Inflammatory macrophage treated with lipopolysaccharide for 1 hour (primary cell): ENCODE results near the gene PIP4K2A.
"Not testable (repeated sequence)": the region's sequence is repeated elsewhere in the genome, so short reads cannot be mapped to it uniquely, and the experiment has no call there.

ENCODE experiments used
- DNase-seq, 2 donors: peaks; one replicate each; pipeline ENCODE4 v3.0.0-alpha.2; 2020 to 2022

Gene PIP4K2A

GRCh38 chr10:22545643-22546042, 168.7 kb downstream of the PIP4K2A start:
- no peak for DNase-seq

- DNase-seq = no peak
These were observed 169.9 kb downstream of the PIP4K2A start for GRCh38 chr10:22544325-22545068.

DNA sequence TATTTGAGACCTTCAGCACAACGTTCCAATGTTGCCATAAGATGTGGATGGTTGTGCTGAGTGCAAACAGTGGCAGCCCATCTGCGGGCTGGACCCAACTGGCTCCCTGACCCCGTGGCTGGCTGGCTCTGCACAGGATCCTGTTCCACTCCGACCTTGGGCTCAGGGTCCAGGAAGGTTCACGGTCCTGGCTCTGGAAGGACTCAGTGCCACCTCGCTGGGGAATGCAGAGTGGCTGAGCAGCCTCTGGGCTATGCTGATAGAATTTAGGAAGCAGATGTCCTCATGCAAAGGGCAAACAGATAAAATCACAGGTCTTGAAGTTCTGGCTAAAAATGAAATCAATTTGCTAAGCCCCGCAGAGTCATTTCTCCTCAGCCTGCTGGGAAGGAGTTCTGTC, 171.6 kb downstream of the PIP4K2A start:
- DNase-seq = no peak

DNA sequence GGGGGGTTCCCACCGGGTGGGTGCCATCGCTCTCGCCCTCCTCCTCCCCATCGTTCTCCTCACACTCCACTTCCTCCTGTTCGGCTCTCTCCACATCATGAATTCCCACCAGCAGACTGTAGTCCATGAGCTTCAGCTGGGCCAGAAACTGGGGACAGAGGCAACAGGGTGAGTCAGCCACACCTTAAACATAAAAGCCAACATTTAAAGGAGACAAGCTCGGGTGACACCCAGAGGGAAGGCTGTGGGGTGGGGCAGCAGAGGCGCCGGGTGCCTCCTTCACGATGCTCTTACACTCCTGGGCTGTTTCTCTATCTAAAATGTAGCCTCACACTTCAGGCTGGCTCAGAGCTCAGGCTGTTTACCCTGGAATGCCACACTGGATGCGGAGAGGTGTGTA, 172.5 kb downstream of the PIP4K2A start:
- no peak for DNase-seq

DNA sequence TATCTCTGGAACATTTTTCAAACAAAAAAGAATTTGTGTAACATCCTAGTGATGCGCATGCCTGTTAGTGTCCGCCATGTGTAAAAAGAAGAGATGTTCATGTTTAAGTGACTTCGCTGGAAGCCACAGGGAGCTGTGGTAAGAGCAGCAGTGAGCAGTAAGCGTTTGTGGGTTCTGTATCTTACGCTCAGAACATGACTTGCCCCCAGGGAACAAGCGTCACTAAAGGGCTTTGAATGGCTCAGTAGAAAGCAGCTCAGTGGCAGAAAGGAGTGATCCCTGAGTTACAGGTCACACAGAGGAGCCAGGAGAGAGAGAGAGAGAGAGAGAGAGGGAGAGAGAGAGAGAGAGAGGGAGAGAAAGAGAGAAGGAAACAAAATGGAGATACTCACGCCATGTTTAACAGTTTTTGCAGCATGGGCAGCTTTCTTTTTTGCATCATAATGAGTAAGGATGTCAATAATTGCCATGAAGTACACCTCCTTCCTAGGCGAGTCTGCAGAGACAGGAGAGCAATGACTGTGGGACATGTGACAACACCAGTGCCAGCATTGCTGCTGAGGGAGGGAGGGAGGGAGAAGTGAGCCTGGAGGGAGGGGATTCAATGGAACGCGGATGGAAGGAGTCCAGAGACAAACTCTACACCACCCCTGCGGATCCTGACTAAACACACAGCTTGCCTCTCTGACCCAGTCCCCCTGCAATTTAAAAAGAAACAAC, 174.6 kb downstream of the PIP4K2A start:
- no peak for DNase-seq

DNA sequence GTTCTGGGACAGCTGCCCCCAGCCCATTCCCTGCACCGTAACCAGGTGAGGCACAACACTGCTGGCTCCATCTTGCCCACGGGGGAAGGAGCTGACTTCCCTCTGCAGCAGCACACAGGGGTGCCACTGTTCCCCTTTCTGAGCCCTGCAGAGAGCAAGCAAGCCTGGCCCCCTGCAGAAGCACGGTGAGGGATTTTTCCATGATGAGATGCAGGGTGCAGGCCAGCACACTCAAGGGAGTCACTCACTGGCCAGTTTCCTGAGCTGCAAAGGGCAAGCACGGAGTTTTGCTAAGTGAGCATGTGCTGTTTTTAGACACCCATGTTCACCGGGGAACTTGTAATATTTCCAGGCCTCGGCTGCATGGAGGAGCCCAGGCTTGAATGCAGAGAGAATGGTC, 176.6 kb downstream of the PIP4K2A start:
- DNase-seq = no peak

GRCh38 chr10:22536620-22537019, 177.8 kb downstream of the PIP4K2A start:
- no peak for DNase-seq

DNA sequence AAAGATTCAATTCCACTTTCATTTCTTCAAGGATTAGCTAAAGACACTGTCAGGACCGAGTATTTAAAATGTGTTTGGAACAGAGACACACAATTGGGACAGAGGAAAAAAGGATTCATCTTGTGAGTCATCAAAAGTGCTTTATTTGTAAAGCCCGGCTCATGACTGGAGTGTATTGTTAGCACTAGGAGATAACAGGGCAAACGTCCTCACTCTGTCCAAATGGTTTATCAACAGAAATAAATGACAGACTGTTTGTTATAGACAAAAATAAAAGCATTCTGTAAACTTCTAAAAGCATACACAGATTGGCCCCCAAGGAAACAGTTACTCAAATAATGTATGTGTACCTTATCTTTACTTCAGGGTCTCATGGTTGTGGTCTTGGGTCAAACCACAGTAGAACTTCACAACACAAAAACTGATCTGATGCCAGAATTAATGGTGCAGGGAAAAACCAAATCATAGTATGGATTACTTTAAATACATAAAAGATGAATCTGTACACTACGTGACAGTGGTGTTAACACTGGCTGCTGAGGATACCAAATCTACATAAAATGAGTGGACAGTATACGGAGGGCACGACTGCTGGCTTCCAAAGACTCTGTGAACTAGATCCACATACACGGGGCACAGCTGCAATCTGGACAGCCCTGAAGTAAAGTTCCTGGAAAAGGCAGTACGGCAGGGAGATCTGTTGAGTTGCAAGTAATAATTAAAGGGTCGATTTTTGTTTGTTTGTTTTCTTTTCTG, 179.4 kb downstream of the PIP4K2A start:
- no peak for DNase-seq

GRCh38 chr10:22531441-22531840, 182.9 kb downstream of the PIP4K2A start:
- no peak for DNase-seq

DNA sequence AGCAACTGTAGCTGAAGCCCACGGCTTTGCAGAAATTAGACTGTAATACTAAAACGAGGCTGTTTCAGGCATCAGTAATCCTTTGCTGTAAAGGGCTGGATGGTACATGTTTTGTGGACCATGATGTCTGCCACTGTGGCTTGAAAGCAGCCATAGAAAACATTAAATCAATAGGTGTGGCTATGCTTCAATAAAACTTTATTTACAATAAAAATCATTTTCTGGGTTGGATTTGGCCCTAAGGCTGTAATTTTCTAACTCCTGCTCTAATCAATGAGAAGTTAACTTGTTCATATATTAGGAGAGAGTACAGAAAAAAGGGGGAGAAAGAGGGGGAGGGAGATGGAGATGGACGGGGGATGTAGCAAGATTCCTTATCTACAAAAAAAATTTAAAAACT, 183.4 kb downstream of the PIP4K2A start:
- DNase-seq = no peak

GRCh38 chr10:22527520-22527919, 186.9 kb downstream of the PIP4K2A start:
- no peak for DNase-seq

- DNase-seq = not testable (repeated sequence)
These were observed 190.0 kb downstream of the PIP4K2A start for GRCh38 chr10:22524333-22524732.

DNA sequence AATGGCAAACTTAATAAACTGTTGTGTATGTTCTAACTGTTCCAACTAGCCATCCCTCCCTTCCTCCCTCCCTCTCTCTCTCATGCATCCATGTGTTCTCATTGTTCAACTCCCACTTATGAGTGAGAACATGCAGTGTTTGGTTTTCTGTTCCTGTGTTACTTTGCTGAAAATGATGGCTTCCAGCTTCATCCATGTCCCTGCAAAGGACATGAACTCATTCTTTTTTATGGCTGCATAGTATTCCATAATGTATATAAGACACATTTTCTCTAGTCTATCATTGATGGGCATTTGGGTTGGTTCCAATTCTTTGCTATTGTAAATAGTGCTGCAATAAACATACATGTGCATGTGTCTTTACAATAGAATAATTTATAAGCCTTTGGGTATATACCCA, 193.7 kb downstream of the PIP4K2A start:
- DNase-seq = not testable (repeated sequence)

GRCh38 chr10:22518167-22518724, 196.1 kb downstream of the PIP4K2A start:
- no peak for DNase-seq

GRCh38 chr10:22515009-22515408, 199.4 kb downstream of the PIP4K2A start:
- no peak for DNase-seq

DNA sequence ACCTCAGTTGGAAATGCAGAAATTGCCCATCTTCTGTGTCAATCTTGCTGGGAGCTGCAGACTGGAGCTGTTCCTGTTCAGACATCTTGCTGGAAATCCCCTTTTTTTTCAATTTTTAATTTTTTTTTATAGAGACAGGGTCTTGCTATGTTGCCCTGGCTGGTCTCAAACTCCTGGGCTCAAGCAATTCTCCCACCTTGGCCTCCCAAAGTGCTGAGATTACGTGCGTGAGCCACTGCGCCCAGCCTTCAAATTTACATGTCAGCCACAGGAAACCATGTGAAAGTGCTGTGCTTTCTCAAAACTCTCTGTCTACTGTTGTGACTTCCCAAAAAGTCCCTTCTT, 200.0 kb downstream of the PIP4K2A start:
- not testable (repeated sequence) for DNase-seq

- not testable (repeated sequence) for DNase-seq
These were observed 200.6 kb downstream of the PIP4K2A start for GRCh38 chr10:22513483-22514413.

DNA sequence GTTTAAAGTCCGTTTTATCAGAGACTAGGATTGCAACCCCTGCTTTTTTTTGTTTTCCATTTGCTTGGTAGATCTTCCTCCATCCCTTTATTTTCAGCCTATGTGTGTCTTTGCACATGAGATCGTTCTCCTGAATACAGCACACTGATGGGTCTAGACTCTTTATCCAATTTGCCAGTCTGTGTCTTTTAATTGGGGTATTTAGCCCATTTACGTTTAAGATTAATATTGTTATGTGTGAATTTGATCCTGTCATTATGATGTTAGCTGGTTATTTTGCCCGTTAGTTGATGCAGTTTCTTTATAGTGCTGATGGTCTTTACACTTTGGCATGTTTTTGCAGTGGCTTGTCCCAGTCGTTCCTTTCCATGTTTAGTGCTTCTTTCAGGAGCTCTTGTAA, 202.4 kb downstream of the PIP4K2A start:
- DNase-seq = not testable (repeated sequence)

- DNase-seq = not testable (repeated sequence)
These were observed 206.2 kb downstream of the PIP4K2A start for GRCh38 chr10:22508214-22508613.

- peak; percentile 13 to 27 for DNase-seq
These were observed 208.3 kb downstream of the PIP4K2A start for GRCh38 chr10:22505911-22506685.

DNA sequence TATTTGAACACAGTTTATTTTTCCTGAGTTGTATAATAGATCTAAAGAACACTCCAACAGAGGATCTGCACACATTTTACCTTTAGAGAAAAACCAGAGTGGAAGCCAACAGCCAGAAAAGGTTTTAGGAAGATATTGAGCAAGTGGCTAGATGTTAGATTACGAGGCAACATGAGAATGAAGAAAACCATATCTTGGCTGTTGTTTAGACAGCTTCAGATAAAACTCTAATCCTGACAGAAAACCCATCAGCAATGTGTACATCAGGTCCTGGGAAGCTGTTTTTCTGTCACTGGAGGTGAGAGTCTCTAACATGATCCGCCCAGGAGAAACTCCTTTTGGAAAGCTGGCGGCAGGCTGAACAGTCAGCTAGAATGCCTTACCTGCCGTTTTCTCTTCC, 209.6 kb downstream of the PIP4K2A start:
- DNase-seq = no peak
